ENCODE data around the gene LDB2. TPM values are rescaled to one million over a fixed set of nuclear protein-coding genes. Genes with fewer than 3 reads are reported as not detected.

Gene LDB2
- total RNA-seq, 2 donors from 2014 or later = 31.0 to 34.1 TPM

DNA sequence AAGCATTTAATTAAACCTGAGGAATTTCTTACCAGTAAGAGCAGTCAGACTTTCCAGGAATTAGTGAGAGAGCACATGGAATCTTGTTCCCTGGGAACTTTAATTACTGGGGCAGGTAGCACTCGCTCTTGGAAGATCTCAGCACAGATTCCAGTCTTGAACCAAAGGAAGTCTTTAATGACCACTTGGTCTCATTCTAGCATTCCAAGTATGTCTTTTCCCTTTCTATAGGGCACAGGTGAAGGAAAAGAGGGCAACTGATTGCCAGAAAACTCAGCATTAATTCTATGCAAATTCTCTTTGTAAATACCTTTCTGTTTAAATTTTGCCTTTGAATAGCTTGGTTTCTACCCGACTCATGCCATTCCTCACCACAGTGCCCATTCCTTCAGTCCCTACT, 236.6 kb downstream of the LDB2 start:
- H3K36me3 ChIP-seq = no peaks in the 10 kb centered on the region
- no peaks in the 10 kb centered on the region for H3K4me1 ChIP-seq (ENCODE audit: control insufficient read depth in 1 of 2, low read depth in 2 of 2)
- DNase-seq (ENCODE audit: low spot score) (no peak), ATAC-seq (ENCODE audit: insufficient number of reproducible peaks, low FRiP score, low read depth) (no peak)
- no peaks in the 10 kb centered on the region for H3K27me3 ChIP-seq (replicated peaks; ENCODE audit: insufficient read depth)
- no peaks in the 10 kb centered on the region for H3K9me3 ChIP-seq
- TF ChIP-seq, protein P1, sequence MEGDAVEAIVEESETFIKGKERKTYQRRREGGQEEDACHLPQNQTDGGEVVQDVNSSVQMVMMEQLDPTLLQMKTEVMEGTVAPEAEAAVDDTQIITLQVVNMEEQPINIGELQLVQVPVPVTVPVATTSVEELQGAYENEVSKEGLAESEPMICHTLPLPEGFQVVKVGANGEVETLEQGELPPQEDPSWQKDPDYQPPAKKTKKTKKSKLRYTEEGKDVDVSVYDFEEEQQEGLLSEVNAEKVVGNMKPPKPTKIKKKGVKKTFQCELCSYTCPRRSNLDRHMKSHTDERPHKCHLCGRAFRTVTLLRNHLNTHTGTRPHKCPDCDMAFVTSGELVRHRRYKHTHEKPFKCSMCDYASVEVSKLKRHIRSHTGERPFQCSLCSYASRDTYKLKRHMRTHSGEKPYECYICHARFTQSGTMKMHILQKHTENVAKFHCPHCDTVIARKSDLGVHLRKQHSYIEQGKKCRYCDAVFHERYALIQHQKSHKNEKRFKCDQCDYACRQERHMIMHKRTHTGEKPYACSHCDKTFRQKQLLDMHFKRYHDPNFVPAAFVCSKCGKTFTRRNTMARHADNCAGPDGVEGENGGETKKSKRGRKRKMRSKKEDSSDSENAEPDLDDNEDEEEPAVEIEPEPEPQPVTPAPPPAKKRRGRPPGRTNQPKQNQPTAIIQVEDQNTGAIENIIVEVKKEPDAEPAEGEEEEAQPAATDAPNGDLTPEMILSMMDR (IDR thresholded peaks at IDR 0.05) = no peak
- no peak overlapping the region for H3K4me3 ChIP-seq
- H3K27ac ChIP-seq = no peak overlapping the region

DNA sequence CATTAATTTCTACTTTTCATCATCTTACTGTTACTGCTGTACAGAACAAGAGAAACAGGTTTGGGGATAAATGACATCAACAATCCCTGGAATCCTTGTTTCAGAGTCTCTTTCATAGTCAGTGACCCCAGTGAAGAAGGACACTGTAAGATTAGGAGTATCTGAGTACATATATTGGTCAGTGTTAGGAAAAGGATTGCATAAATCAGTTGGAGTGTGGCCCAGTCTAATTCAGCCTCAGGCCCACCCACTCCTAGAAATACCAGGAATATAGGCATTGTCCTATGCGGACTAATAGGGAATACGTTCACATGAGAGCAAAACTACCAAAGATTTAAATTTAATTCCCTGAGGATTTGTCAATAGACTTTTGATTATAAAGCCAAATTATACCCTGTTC, 237.8 kb downstream of the LDB2 start:
- Histone ChIP-seq H3K27ac (no peak overlapping the region), H3K27me3 (replicated peaks; ENCODE audit: insufficient read depth) (no peaks in the 10 kb centered on the region), H3K4me3 (no peak overlapping the region), H3K36me3 (no peaks in the 10 kb centered on the region), H3K9me3 (no peaks in the 10 kb centered on the region), H3K4me1 (ENCODE audit: control insufficient read depth in 1 of 2, low read depth in 2 of 2) (no peaks in the 10 kb centered on the region)
- TF ChIP-seq, protein P1 (IDR thresholded peaks at IDR 0.05) = no peak
- ATAC-seq (ENCODE audit: insufficient number of reproducible peaks, low FRiP score, low read depth) = no peak
- DNase-seq (ENCODE audit: low spot score) = no peak

DNA sequence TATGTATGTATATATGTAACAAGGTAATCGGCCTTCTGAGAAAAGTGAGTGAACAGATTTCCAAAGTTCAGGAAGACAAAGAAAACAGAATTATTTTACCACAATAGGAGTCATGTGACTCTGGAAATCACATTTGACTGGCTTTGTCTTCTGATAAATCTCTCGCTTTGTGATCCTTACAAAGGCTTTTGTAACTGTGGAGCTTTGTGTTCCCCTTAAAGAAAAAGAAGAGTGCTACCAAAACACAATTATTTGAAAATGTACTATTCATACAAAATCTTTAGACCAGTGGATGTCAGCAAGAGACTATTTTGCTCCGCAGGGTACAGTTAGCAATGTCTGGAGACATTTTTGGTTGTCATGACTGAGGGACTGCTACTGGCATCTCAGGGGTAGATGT, 238.8 kb downstream of the LDB2 start:
- Histone ChIP-seq H3K4me3 (no peak overlapping the region), H3K4me1 (ENCODE audit: control insufficient read depth in 1 of 2, low read depth in 2 of 2) (no peaks in the 10 kb centered on the region), H3K36me3 (no peaks in the 10 kb centered on the region), H3K9me3 (no peaks in the 10 kb centered on the region), H3K27me3 (replicated peaks; ENCODE audit: insufficient read depth) (no peaks in the 10 kb centered on the region), H3K27ac (no peak overlapping the region)
- ATAC-seq (ENCODE audit: insufficient number of reproducible peaks, low FRiP score, low read depth) = no peak
- TF ChIP-seq, protein P1 (IDR thresholded peaks at IDR 0.05) = no peak
- no peak for DNase-seq (ENCODE audit: low spot score)

DNA sequence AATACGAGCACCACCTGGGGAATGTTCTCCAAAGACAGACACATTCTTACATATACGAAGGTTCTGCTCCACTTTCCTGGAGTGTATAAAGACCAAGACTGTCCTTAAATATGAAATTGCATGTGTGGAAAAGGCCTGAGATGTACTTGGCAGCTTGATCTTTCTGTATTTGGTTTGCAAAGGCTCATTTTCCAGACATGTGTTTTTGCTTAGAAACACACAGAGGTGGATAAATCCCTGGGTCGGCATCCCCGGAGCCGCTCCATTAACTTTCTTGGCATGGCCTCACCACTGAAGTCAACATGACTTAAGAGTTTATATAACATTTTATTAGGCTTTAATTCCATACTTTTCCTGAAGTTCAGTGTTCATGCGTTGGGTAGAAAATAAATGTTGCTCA, 239.4 kb downstream of the LDB2 start:
- H3K27me3 ChIP-seq (replicated peaks; ENCODE audit: insufficient read depth) = no peaks in the 10 kb centered on the region
- H3K27ac ChIP-seq = no peak overlapping the region
- no peaks in the 10 kb centered on the region for H3K36me3 ChIP-seq
- no peak for ATAC-seq (ENCODE audit: insufficient number of reproducible peaks, low FRiP score, low read depth)
- no peak overlapping the region for H3K4me3 ChIP-seq
- TF ChIP-seq, protein P1 (IDR thresholded peaks at IDR 0.05) = no peak
- no peaks in the 10 kb centered on the region for H3K9me3 ChIP-seq
- no peaks in the 10 kb centered on the region for H3K4me1 ChIP-seq (ENCODE audit: control insufficient read depth in 1 of 2, low read depth in 2 of 2)
- no peak for DNase-seq (ENCODE audit: low spot score)

DNA sequence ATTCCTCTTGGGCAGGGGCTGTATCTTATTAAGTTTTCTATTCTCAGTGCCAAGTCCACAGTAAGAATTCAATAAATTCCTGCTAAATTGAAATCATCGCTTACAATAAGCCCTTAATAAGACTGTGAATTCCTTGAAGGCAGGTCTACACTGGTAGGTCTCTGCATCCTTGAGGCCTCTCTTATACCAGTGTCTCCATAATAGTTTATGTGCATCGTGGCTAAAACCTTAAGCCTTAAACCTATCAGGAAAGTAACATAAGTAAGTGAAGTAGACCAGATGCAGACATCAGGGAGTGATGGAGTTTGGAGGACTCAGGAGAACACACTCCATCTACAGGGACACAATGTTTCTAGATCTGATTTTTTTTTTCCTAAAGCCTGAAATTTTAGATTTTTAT, 240.3 kb downstream of the LDB2 start:
- no peaks in the 10 kb centered on the region for H3K36me3 ChIP-seq
- no peaks in the 10 kb centered on the region for H3K27me3 ChIP-seq (replicated peaks; ENCODE audit: insufficient read depth)
- H3K9me3 ChIP-seq = no peaks in the 10 kb centered on the region
- peaks cover 2 to 4% of the 10 kb centered on the region in 2 donors for H3K4me1 ChIP-seq (ENCODE audit: control insufficient read depth in 1 of 2, low read depth in 2 of 2)
- H3K4me3 ChIP-seq = no peak overlapping the region
- TF ChIP-seq, protein P1 (IDR thresholded peaks at IDR 0.05) = no peak
- no peak for ATAC-seq (ENCODE audit: insufficient number of reproducible peaks, low FRiP score, low read depth)
- DNase-seq (ENCODE audit: low spot score) = no peak
- H3K27ac ChIP-seq = no peak overlapping the region
